Duodenal mucosa (tissue), 2 donors: ENCODE measurements around the gene HAVCR1.
"Not testable (repeated sequence)": the region's sequence is repeated elsewhere in the genome, so short reads cannot be mapped to it uniquely, and the experiment has no call there.

Experiments
- H3K27ac ChIP-seq: one replicate; pipeline ENCODE4 v1.7.0; 2013; ENCODE audit warnings: low read depth, low read length
- H3K27me3 ChIP-seq, 2 donors: one replicate each; pipeline ENCODE4 v1.7.0; 2013; ENCODE audit warnings: low read length in 2 of 2, control low read depth in 1 of 2; ENCODE audit not compliant: insufficient read depth in 2 of 2, control insufficient read depth in 1 of 2
- H3K36me3 ChIP-seq, 2 donors: one replicate each; pipeline ENCODE4 v1.7.0; 2013; ENCODE audit warnings: low read length in 2 of 2, control low read depth in 1 of 2; ENCODE audit not compliant: insufficient read depth in 2 of 2, control insufficient read depth in 1 of 2
- H3K4me1 ChIP-seq, 2 donors: one replicate each; pipeline ENCODE4 v1.7.0; 2013; ENCODE audit warnings: low read length in 2 of 2, control low read depth in 1 of 2; ENCODE audit not compliant: insufficient read depth in 2 of 2, control insufficient read depth in 1 of 2
- H3K4me3 ChIP-seq, 2 donors: one replicate each; pipeline ENCODE4 v1.7.0; 2013; ENCODE audit warnings: low read length in 2 of 2, low read depth in 1 of 2
- H3K9ac ChIP-seq, 2 donors: one replicate each; pipeline ENCODE4 v1.7.0; 2013; ENCODE audit warnings: low read length in 2 of 2, low read depth in 1 of 2
- H3K9me3 ChIP-seq, 2 donors: one replicate each; pipeline ENCODE4 v1.7.0; 2013; ENCODE audit warnings: low read length in 2 of 2, control low read depth in 1 of 2; ENCODE audit not compliant: control insufficient read depth in 1 of 2

HAVCR1 gene

DNA sequence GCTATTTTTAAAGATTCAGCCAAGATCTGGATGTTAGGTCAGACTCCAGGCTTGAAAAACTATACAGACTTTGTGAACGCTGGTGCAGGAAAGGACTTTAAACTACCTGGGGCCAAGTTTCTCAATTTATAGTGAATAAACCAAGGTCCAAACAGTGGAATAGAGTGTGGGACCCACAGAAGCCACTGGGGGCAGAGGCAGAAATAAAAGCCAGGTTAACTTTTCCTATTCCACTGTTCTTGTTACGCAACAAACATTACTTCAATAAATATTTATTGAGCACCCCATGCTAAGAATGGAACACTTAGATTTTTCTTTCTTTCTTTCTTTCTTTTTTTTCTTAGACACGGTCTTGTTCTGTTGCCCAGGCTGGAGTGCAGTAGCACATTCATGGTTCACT lies 11.0 kb upstream of the HAVCR1 start:
- Histone ChIP-seq H3K27me3 (no peaks in the 10 kb centered on the region), H3K36me3 (no peaks in the 10 kb centered on the region), H3K4me3 (no peak overlapping the region), H3K9ac (no peak overlapping the region), H3K4me1 (no peaks in the 10 kb centered on the region), H3K27ac (no peak overlapping the region), H3K9me3 (no peaks in the 10 kb centered on the region)

DNA sequence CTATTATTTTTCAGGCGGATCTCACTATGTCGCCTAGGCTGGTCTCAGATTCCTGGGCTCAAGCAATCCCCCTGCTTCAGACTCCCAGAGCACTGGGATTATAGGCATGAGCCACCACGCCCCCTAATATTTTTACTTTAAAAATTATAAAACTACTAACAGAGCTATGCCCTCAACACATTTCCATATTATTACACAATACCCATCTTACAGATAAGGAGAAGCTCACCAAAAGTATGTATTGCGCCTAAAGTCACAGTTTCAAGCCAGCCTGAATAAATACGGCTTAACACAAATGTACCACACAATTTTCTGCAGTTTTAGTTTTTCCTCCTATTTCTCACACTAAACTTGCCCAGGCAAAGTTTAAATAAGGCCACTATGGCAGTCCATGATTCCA lies 9.9 kb upstream of the HAVCR1 start:
- Histone ChIP-seq H3K4me1 (no peaks in the 10 kb centered on the region), H3K4me3 (no peak overlapping the region), H3K27me3 (no peaks in the 10 kb centered on the region), H3K9ac (no peak overlapping the region), H3K36me3 (no peaks in the 10 kb centered on the region), H3K27ac (no peak overlapping the region), H3K9me3 (no peaks in the 10 kb centered on the region)

DNA sequence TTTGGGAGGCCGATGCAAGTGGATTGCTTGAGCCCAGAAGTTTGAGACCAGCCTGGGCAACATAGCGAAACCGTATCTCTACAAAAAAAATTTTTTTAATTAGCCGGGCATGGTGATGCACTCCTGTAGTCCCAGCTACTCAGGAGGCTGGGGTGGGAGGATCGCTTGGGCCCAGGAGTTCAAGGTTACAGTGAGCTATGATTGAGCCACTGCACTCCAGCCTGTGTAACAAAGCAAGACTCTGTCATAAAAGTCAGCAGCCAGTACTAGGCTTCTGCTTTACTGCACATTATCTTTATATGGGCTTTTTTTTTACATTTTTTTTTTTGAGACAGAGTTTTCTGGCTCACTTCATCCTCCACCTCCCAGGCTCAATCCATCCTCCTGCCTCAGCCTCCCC lies 9.4 kb upstream of the HAVCR1 start:
- Histone ChIP-seq H3K36me3 (no peaks in the 10 kb centered on the region), H3K9ac (no peak overlapping the region), H3K27ac (no peak overlapping the region), H3K9me3 (no peaks in the 10 kb centered on the region), H3K27me3 (no peaks in the 10 kb centered on the region), H3K4me1 (no peaks in the 10 kb centered on the region), H3K4me3 (no peak overlapping the region)

DNA sequence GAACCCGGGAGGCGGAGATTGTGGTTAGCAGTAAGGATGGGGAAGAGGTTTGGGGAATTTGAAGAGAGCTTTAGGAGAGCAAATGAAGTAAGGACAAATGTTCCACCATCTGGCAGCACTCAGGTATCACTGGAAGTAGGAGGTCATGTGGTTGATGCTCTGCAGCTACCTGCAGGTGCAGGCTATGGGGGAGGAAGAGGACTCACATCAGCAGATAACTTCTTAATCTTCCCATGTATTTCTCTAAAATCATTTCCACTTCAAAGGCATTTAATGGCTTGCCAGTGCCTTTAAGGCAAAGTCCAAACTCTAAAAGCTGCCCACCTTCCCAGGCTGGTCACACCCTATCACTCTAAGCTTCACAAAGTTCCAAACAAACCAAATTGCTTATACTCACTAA lies 8.1 kb upstream of the HAVCR1 start:
- no peaks in the 10 kb centered on the region for H3K4me1 ChIP-seq
- no peak overlapping the region for H3K9ac ChIP-seq
- no peaks in the 10 kb centered on the region for H3K27me3 ChIP-seq
- no peak overlapping the region for H3K4me3 ChIP-seq
- H3K36me3 ChIP-seq = no peaks in the 10 kb centered on the region
- no peak overlapping the region for H3K27ac ChIP-seq
- no peaks in the 10 kb centered on the region for H3K9me3 ChIP-seq

DNA sequence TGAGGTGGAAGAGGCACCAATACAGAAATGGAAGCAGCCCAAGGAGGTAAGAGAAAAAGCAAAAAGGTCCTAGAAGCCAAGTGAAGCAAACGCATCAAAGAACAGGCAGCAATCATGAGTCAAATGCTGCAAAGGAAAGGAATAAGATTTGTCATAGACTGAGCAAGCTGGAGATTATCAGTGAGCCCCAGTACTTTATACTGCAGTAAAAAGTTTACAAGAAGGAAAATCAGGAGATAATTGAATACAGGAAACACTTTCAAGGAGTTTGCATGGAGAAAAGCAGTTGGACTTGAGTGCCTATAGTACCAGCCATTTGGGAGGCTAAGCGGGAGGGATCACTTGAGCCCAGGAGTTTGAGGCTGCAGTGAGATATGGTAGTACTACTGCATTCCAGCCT lies 7.2 kb upstream of the HAVCR1 start:
- no peaks in the 10 kb centered on the region for H3K27me3 ChIP-seq
- no peak overlapping the region for H3K9ac ChIP-seq
- no peaks in the 10 kb centered on the region for H3K4me1 ChIP-seq
- no peak overlapping the region for H3K27ac ChIP-seq
- H3K36me3 ChIP-seq = no peaks in the 10 kb centered on the region
- no peaks in the 10 kb centered on the region for H3K9me3 ChIP-seq
- H3K4me3 ChIP-seq = no peak overlapping the region

DNA sequence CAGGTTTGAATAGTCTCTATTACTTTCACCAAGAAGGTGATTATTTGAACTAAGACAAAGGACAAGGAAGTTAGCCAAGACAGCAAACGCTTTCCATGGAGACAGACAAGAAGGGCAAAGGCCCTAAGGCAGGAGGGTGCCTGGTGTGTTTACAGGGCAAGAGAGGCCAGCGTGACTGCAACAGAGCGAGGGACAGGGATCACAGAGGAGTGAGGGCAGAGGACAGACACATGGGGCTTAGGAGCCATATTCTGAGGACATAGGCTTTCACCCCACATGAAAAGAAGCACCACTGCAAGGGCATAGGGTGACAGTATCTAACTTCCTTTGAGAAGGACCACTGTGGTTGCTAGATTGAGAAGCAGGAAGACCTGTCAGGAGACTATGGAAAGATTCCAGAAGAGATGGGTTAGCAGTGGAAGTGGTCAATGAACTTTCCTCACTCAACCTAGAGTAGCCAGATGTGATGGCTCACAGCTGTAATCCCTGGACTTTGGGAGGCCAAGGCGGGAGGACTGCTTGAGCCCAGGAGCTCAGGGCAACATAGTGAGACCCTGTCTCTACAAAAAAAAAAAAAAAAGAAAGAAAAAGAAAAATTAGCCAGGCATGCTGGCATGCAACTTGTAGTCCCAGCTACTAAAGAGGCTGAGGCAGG lies 5.0 kb upstream of the HAVCR1 start:
- no peak overlapping the region for H3K4me3 ChIP-seq
- no peaks in the 10 kb centered on the region for H3K27me3 ChIP-seq
- peaks cover 0 to 2% of the 10 kb centered on the region in 2 donors for H3K4me1 ChIP-seq
- no peaks in the 10 kb centered on the region for H3K36me3 ChIP-seq
- no peak overlapping the region for H3K9ac ChIP-seq
- no peak overlapping the region for H3K27ac ChIP-seq
- H3K9me3 ChIP-seq = no peaks in the 10 kb centered on the region

DNA sequence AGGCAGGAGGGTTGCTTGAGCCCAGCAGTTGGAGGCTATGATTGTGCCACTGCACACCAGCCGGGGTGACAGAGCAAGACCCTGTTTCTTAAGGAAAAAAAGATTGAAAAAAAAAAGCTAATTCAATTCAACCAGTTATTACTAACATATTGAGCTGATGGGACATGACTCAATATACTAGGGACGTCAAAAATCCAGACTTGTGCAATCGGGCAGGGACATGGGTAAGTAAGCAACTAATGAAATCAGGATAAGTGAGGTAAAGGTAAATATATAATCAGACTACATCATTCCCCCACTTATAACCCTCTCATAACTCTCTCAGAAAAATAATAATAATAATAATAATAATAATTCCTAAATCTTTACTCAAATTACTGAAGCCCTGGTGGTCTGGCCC lies 975 bp upstream of the HAVCR1 start:
- Histone ChIP-seq H3K27me3 (no peaks in the 10 kb centered on the region), H3K4me3 (no peak overlapping the region), H3K4me1 (peaks cover 0 to 4% of the 10 kb centered on the region in 2 donors), H3K36me3 (no peaks in the 10 kb centered on the region), H3K9me3 (no peaks in the 10 kb centered on the region), H3K27ac (no peak overlapping the region), H3K9ac (no peak overlapping the region)

DNA sequence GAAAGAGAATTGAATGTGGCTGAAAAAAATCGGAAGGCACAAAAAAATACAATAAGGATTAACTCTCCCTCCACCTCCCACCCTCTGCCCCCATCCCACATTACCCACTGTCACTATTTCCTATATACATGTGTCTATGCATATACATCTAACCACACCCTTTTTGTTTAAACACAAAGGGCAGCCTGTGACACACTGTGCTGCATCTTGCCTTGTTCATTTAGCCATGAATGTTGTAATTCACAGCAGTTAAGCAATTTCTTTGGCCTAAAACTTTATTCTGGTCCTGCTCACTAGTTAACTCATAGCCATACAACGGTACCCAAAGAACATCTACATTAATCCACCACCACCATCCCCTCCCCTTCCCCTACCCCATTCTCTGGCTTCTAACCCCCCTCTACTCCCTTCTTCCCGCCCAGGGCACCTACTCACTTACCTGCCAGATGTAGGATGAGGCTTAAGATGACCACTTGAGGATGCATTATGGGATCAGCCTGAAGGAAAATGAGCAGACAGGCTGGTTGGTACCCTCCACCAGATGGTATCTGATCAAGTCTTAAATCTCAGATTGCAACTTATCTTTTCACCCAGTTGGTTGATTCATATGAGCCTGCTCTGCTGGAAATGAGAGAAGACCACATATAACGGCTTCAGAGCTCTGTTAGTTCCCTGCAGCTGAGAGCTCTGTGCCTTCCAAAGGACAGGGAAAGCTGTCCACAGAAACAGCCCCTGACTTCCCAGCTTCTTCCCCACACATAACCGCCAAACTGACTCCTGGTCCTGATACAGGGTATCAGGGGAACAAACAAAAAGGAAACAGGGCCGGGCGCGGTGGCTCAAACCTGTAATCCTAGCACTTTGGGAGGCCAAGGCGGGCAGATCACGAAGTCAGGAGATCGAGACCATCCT lies 1.2 kb downstream of the HAVCR1 start:
- Histone ChIP-seq H3K27me3 (no peaks in the 10 kb centered on the region), H3K4me3 (no peak overlapping the region), H3K9ac (no peak overlapping the region), H3K4me1 (peaks cover 0 to 4% of the 10 kb centered on the region in 2 donors), H3K9me3 (no peaks in the 10 kb centered on the region), H3K36me3 (no peaks in the 10 kb centered on the region), H3K27ac (no peak overlapping the region)

DNA sequence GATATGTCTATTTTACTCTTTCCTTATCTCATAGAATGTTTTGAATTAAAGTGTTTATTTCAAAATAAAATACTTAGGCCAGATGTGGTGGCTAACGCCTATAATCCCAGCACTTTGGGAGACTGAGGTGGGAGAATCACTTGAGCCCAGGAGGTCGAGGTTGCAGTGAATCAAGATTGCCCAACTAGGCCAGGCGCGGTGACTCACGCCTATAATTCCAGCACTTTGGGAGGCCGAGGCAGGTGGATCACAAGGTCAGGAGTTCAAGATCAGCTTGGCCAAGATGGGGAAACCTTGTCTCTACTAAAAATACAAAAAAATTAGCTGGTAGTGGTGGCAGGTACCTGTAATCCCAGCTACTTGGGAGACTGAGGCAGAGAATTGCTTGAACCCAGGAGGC lies 2.1 kb downstream of the HAVCR1 start:
- not testable (repeated sequence) for H3K36me3 ChIP-seq, H3K4me1 ChIP-seq, H3K27ac ChIP-seq, H3K27me3 ChIP-seq, H3K9ac ChIP-seq, H3K9me3 ChIP-seq, H3K4me3 ChIP-seq

DNA sequence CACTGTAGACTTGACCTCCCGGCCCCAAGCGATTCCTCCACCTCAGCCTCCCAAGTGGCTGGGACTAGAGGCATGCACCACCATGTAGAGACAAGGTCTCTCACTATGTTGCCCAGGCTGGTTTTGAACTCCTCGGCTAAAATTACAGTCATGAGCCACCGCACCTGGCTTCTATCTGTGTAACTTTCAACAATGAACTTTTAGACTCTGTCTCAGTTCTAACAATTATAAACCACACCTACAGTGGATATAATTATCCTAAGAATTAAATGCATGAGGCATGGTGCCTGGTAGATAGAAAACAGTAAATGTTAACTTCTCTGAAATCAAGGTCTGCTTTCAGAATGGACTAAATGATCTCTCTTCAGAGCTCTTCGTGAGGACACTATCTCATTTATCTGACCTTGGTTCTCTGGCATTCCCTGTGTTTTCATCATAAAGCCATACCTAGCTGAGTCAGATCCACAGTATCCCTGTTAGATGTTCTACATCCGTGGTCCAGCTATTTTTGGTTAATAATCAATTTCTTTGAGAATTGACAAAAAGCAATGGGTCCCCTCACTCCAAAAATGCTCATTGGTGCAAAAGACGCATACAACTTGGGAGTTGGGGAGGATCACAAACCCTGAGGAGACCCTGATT lies 7.2 kb downstream of the HAVCR1 start:
- no peaks in the 10 kb centered on the region for H3K9me3 ChIP-seq
- H3K4me3 ChIP-seq = no peak overlapping the region
- H3K36me3 ChIP-seq = no peaks in the 10 kb centered on the region
- H3K4me1 ChIP-seq = no peaks in the 10 kb centered on the region
- no peaks in the 10 kb centered on the region for H3K27me3 ChIP-seq
- H3K27ac ChIP-seq = no peak overlapping the region
- no peak overlapping the region for H3K9ac ChIP-seq
